PFSK-1 (cell line): ENCODE data around the gene LSMEM2.

Source experiments
- FOXP2 ChIP-seq: optimal IDR thresholded peaks from 2 replicates; pipeline ENCODE3; 2011; ENCODE audit warnings: borderline replicate concordance, control low read depth, inconsistent platforms; ENCODE audit not compliant: insufficient read depth; ENCODE audit errors: extremely low read length, extremely low read depth
- POLR2AphosphoS5 ChIP-seq: IDR thresholded peaks from 2 replicates; pipeline ENCODE4 v1.6.1; 2012; ENCODE audit warnings: low read depth, mild to moderate bottlenecking, control low read depth, low read length, moderate library complexity
- SIN3A ChIP-seq: IDR thresholded peaks from 2 replicates; pipeline ENCODE4 v1.6.1; 2012; ENCODE audit warnings: mild to moderate bottlenecking, low read length, moderate library complexity, borderline replicate concordance; ENCODE audit not compliant: insufficient read depth
- TAF1 ChIP-seq: IDR thresholded peaks from 2 replicates; pipeline ENCODE4 v1.6.1; 2012; ENCODE audit warnings: low read length, control low read depth, borderline replicate concordance; ENCODE audit not compliant: insufficient read depth
- TF ChIP-seq, protein P1 (sequence below), 2 experiments: IDR thresholded peaks; 2 replicates each; pipeline versions ENCODE4 v1.6.1 to v1.8.0; 2011 to 2012; ENCODE audit warnings: low read depth in 2 of 2, low read length in 2 of 2, control low read depth in 1 of 2, inconsistent platforms in 1 of 2, mild to moderate bottlenecking in 1 of 2, moderate library complexity in 1 of 2; ENCODE audit not compliant: insufficient read depth in 1 of 2

Gene LSMEM2

DNA sequence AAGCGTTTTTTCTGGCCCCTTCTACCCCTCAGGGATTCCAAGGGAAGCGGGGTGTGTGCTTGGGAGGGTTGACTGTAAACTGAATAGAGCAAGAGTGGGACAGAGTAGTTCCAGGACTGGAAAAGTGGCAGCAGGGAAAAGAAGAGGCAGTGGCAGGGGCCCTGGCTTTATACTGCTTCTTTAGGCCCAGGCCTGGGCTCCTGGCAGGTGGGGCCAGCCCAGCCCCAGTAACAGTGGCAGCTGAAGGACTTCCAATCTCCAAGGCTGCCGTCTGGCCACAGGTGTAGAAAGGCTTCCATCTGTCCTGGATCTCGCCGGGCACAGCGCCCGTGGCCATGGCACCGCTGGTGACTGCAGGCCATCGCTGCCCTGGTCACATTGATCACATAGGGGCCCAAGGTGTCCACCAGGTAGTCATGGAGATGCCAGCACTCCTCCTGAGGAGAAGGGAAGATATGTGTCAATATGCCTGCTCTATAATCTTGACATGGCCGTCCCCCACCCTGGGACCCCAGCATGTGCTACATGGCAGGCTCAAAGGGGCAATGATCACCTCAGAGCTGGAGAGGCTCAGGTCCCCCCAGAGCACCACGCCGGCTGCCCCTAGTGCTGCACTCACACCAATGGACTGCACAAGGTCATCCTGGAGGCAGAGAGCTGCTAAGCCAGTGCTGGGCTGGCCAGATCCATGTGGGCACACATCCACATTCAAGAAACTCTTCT, 14.4 kb downstream of the LSMEM2 start:
- no peak for TF ChIP-seq FOXP2
- TF ChIP-seq, protein P1, sequence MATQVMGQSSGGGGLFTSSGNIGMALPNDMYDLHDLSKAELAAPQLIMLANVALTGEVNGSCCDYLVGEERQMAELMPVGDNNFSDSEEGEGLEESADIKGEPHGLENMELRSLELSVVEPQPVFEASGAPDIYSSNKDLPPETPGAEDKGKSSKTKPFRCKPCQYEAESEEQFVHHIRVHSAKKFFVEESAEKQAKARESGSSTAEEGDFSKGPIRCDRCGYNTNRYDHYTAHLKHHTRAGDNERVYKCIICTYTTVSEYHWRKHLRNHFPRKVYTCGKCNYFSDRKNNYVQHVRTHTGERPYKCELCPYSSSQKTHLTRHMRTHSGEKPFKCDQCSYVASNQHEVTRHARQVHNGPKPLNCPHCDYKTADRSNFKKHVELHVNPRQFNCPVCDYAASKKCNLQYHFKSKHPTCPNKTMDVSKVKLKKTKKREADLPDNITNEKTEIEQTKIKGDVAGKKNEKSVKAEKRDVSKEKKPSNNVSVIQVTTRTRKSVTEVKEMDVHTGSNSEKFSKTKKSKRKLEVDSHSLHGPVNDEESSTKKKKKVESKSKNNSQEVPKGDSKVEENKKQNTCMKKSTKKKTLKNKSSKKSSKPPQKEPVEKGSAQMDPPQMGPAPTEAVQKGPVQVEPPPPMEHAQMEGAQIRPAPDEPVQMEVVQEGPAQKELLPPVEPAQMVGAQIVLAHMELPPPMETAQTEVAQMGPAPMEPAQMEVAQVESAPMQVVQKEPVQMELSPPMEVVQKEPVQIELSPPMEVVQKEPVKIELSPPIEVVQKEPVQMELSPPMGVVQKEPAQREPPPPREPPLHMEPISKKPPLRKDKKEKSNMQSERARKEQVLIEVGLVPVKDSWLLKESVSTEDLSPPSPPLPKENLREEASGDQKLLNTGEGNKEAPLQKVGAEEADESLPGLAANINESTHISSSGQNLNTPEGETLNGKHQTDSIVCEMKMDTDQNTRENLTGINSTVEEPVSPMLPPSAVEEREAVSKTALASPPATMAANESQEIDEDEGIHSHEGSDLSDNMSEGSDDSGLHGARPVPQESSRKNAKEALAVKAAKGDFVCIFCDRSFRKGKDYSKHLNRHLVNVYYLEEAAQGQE (IDR thresholded peaks at IDR 0.05; ENCODE audit: insufficient read depth in 1 of 2, low read depth in 2 of 2, low read length in 2 of 2): no peak
- no peak for TF ChIP-seq POLR2AphosphoS5
- no peak for TF ChIP-seq SIN3A
- TF ChIP-seq TAF1: no peak

DNA sequence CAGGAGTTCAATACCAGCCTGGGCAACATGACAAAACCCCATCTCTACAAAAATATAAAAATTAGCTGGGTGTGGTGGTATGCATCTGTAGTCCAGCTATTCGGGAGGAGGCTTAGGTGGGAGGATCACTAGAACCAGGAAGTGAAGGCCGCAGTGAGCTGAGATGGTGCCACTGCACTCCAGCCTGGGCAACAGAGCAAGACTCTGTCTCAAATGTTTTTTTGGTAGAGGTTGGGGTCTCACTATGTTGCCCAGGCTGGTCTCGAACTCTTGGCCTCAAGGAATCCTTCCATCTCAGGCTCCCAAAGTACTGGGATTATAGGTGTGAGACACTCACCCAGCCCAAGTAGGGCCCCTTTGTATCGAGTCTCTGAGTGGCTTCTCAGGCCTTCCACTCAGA, 15.2 kb downstream of the LSMEM2 start:
- no peak for TF ChIP-seq SIN3A

DNA sequence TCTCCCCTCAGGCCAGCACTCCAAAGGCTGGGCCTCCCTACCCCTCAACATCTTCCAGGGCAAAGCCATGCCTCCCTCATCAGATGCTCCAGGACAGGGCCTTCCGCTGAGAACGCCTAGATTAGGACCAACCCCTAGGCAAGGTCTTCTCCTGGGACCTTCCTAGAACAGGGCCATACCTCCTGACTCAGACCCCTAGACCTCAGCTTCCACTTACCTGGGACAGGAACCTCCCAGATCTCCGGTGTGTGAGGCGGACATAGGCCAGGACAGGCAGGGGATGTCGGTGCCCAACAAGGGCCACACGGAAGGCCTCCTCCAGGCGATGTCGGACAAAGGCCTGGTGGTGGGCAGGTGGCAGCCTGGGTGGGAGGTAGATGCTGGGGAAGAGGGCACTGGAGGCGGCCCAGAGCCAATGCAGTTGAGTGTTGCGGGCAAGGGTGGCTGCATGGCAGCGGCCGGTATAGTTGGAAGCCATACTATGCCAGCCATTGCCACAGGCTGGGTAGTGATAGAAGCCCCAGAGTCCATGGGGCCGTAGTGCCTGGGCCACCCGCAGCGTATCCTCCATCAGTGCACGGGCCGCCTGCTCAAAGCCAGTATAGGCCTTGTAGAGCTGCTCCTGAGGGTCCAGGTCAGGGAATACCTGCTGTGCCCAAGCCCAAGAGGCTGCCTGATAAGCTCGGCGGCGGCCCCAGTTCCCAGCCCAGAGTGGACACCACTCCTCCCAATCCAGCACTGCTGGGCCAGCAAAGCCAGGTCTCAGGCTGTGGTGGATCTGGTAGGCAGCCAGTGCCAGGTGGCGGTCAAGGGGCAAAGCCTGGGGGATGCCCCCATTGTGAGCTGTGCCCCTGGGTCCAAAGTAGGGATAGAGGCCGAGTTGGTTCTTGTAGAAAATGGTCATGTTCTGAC, 15.9 kb downstream of the LSMEM2 start:
- TF ChIP-seq SIN3A: no peak
- TF ChIP-seq, protein P1 (IDR thresholded peaks at IDR 0.05; ENCODE audit: insufficient read depth in 1 of 2, low read depth in 2 of 2, low read length in 2 of 2): no peak
- TF ChIP-seq POLR2AphosphoS5: no peak
- no peak for TF ChIP-seq TAF1
- TF ChIP-seq FOXP2: no peak

DNA sequence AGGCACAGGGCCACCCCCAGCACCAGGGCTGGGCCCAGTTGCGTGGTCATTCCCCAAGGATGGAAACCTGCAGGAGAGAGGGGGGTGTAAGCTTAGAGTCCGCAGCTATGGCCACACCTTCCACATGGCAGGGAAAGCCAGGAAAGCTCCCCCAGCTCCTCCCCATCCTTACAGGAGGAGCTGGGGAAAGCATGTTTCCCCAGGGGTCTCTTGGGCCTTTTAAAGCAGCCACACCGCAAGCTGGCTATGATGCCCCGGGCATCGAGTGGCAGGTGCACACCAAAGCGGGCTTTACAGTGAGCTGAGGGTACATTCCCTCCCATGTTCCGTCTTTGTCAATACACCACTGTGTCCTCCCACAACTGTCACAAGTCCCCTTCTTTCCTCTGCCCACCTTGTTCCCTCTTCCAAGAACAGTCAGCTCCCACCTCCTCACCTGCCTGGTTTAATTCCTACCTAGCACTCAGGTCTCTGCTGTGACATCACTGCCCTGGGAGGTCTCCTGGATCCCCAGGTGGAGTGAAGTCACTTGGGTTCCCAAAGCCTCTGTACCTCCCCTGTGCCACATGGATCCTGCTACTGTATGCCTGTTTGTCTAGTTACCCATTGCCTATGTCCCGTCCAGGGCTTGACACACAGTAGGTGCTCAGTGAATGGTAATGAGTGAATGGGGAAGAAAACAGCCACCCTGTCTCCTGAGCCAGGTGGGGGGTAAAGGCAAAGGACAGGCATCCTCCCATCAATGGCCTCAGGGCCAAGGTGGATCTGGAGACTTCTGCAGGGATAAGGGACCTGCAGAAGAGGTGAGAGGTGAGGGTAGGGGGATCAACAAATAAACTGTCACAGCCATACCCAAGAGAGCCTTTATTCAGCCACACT, 16.9 kb downstream of the LSMEM2 start:
- TF ChIP-seq POLR2AphosphoS5 (no peak), SIN3A (no peak), FOXP2 (no peak), TAF1 (no peak)
- TF ChIP-seq, protein P1 (IDR thresholded peaks at IDR 0.05; ENCODE audit: insufficient read depth in 1 of 2, low read depth in 2 of 2, low read length in 2 of 2): no peak

DNA sequence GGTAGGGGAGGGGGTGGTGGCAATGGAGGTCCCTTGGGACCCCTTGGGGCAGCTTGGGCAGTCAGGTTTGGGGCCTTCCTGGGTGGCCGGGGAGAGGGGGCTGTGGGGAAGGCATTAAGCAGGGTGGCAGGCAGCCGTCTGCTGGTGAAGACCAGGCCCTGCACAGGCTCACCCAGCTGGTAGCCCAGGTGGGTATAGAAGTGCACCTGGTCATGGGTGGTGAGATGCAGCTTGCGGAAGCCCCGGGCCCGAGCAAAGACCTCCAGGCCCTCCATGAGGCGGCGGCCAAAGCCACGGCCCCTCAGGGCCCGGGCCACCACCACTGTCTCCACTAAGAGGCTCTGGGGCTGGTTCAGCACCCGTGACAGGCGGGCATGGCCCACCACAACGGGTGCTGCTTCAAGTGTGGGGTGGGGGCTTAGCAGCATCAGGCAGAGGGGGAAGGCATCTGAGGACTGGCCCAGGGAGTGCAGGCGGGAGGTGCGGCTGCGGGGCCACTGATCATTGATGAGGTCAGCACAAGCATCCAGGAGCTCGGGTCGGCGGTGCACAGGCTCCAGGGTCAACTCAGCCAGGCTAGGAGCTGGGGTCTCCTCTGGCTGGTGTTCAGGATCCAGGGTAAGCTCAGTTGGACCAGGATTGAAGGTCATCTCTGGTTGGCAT, 18.0 kb downstream of the LSMEM2 start:
- TF ChIP-seq POLR2AphosphoS5: no peak
- no peak for TF ChIP-seq FOXP2
- no peak for TF ChIP-seq SIN3A
- TF ChIP-seq, protein P1 (IDR thresholded peaks at IDR 0.05; ENCODE audit: insufficient read depth in 1 of 2, low read depth in 2 of 2, low read length in 2 of 2): no peak
- no peak for TF ChIP-seq TAF1
